ENCODE data around the gene RAB36.

The RAB36 gene

GRCh38 chr22:23144932-23145877, at the start of gene RAB36:
RAB36 (plus strand) TSS chr22:23145477; CDS start chr22:23146617, 1,140 bp downstream.
- peak; percentile 74 for DNase-seq

GRCh38 chr22:23095733-23096342, 49.4 kb upstream of the RAB36 start:
- DNase-seq, result no peak

GRCh38 chr22:23097412-23098229, 47.7 kb upstream of the RAB36 start:
- no peak for DNase-seq

GRCh38 chr22:23098230-23098705, 47.0 kb upstream of the RAB36 start:
- no peak for DNase-seq

GRCh38 chr22:23098718-23099530, 46.4 kb upstream of the RAB36 start:
- no peak for DNase-seq

- DNase-seq, result no peak
Observed at GRCh38 chr22:23099531-23099804, 45.8 kb upstream of the RAB36 start.

GRCh38 chr22:23100124-23100801, 45.0 kb upstream of the RAB36 start:
- no peak for DNase-seq

- no peak for DNase-seq
Observed at GRCh38 chr22:23101524-23101923, 43.8 kb upstream of the RAB36 start.

- no peak for DNase-seq
Observed at GRCh38 chr22:23102002-23102655, 43.1 kb upstream of the RAB36 start.

GRCh38 chr22:23102776-23103175, 42.5 kb upstream of the RAB36 start:
- DNase-seq, result no peak

GRCh38 chr22:23103199-23103954, 41.9 kb upstream of the RAB36 start:
- DNase-seq, result no peak

- no peak for DNase-seq
Observed at GRCh38 chr22:23104187-23104971, 40.9 kb upstream of the RAB36 start.

GRCh38 chr22:23105304-23105703, 40.0 kb upstream of the RAB36 start:
- DNase-seq, result no peak

- no peak for DNase-seq
Observed at GRCh38 chr22:23105919-23106318, 39.4 kb upstream of the RAB36 start.

- no peak for DNase-seq
Observed at GRCh38 chr22:23106344-23106743, 38.9 kb upstream of the RAB36 start.

- no peak for DNase-seq
Observed at GRCh38 chr22:23106906-23107367, 38.3 kb upstream of the RAB36 start.

GRCh38 chr22:23107487-23108248, 37.6 kb upstream of the RAB36 start:
- no peak for DNase-seq

GRCh38 chr22:23108249-23109078, 36.8 kb upstream of the RAB36 start:
- DNase-seq, result no peak

Data from activated naive CD4-positive, alpha-beta T cell treated with anti-CD3 and anti-CD28 coated beads, Interleukin-2, amount 50 U/mL, for 16 hours (primary cell).